CD4-positive, CD25-positive, alpha-beta regulatory T cell (primary cell): ENCODE data around the gene NCOA5. TPM values are rescaled to one million over a fixed set of nuclear protein-coding genes. Genes with fewer than 3 reads are reported as not detected.
"Not testable (repeated sequence)": the region's sequence is repeated elsewhere in the genome, so short reads cannot be mapped to it uniquely, and the experiment has no call there.

Source experiments
- ATAC-seq, 2 donors: fragments of 150-1000 bp; cut with Tn5 transposase; one replicate each; pipeline ENCODE4 v1.10.0; 2021; ENCODE audit warnings: low read depth in 2 of 2, moderate number of reproducible peaks in 2 of 2, moderate library complexity in 1 of 2
- DNase-seq, 3 donors: peaks; one replicate each; pipeline versions ENCODE4 v3.0.0 to v3.0.0-alpha.2; 2012 to 2022; ENCODE audit warnings: mixed read lengths in 1 of 3
- H3K27ac ChIP-seq: one replicate; pipeline ENCODE4 v1.7.0; 2013; ENCODE audit warnings: mild to moderate bottlenecking, low read length; ENCODE audit not compliant: insufficient read depth, poor library complexity, severe bottlenecking
- H3K27me3 ChIP-seq: one replicate; pipeline ENCODE4 v1.7.0; 2013; ENCODE audit warnings: low read length; ENCODE audit not compliant: control insufficient read depth, insufficient read depth
- H3K36me3 ChIP-seq: one replicate; pipeline ENCODE4 v1.7.0; 2013; ENCODE audit warnings: mild to moderate bottlenecking, low read length, moderate library complexity; ENCODE audit not compliant: control insufficient read depth, insufficient read depth
- H3K4me1 ChIP-seq: 2 replicates; pipeline ENCODE4 v1.7.0; 2013; ENCODE audit warnings: mild to moderate bottlenecking, low read length; ENCODE audit not compliant: insufficient read depth, control insufficient read depth, poor library complexity, severe bottlenecking
- H3K4me3 ChIP-seq: one replicate; pipeline ENCODE4 v1.7.0; 2013; ENCODE audit warnings: low read depth, mild to moderate bottlenecking, low read length, moderate library complexity
- H3K9me3 ChIP-seq, 2 experiments: 1 replicate in 1 of 2; 2 replicates in 1 of 2; pipeline ENCODE4 v1.7.0; 2013; ENCODE audit warnings: low read length in 2 of 2, mild to moderate bottlenecking in 1 of 2, moderate library complexity in 1 of 2; ENCODE audit not compliant: control insufficient read depth in 2 of 2
- H3K27ac Mint-ChIP-seq, 3 donors: one replicate each; pipeline ENCODE4 v1.8.0; 2020 to 2022; ENCODE audit warnings: mild to moderate bottlenecking in 3 of 3, mixed read lengths in 3 of 3, moderate library complexity in 2 of 3
- H3K27me3 Mint-ChIP-seq: one replicate; pipeline ENCODE4 v1.8.0; 2022; ENCODE audit warnings: mild to moderate bottlenecking, mixed read lengths
- H3K36me3 Mint-ChIP-seq: one replicate; pipeline ENCODE4 v1.8.0; 2020; ENCODE audit warnings: mixed read lengths
- H3K4me1 Mint-ChIP-seq, 4 donors: one replicate each; pipeline ENCODE4 v1.8.0; 2020 to 2022; ENCODE audit warnings: mixed read lengths in 4 of 4, mild to moderate bottlenecking in 1 of 4
- H3K4me3 Mint-ChIP-seq, 4 donors: one replicate each; pipeline ENCODE4 v1.8.0; 2020 to 2022; ENCODE audit warnings: mild to moderate bottlenecking in 4 of 4, mixed read lengths in 4 of 4, moderate library complexity in 3 of 4
- H3K9me3 Mint-ChIP-seq, 7 donors: one replicate each; pipeline ENCODE4 v1.8.0; 2020 to 2022; ENCODE audit warnings: mixed read lengths in 7 of 7, mild to moderate bottlenecking in 3 of 7, moderate library complexity in 2 of 7
- polyA plus RNA-seq, 4 donors: library from polyadenylated mRNA; unstranded; fragments of 300-500 nt; fragmentation: Illumina TruSeq; gene quantifications; one replicate each; pipeline ENCODE4 v1.2.3, GENCODE V29; 2021
- total RNA-seq: library from RNA; stranded (reverse); gene quantifications from one replicate; pipeline ENCODE4 v1.2.3, GENCODE V29; 2022

NCOA5 gene
- total and polyA plus RNA-seq, 5 donors from 2014 or later: 20.1 to 38.5 (median 31.2) TPM

GRCh38 chr20:46108976-46109375, 19.2 kb upstream of the NCOA5 start:
- peaks cover 0 to 4% of the 10 kb centered on the region in 2 experiments for H3K9me3 ChIP-seq
- DNase-seq: no peak
- H3K4me3 Mint-ChIP-seq: no peak overlapping the region
- peaks cover 0 to 1% (median 0%) of the 10 kb centered on the region in 7 donors for H3K9me3 Mint-ChIP-seq
- H3K4me1 ChIP-seq: no peaks in the 10 kb centered on the region
- H3K27ac ChIP-seq: no peak overlapping the region
- no peak overlapping the region for H3K27ac Mint-ChIP-seq
- no peaks in the 10 kb centered on the region for H3K36me3 ChIP-seq
- ATAC-seq: no peak
- H3K36me3 Mint-ChIP-seq: no peaks in the 10 kb centered on the region
- H3K27me3 Mint-ChIP-seq: peaks cover 65% of the 10 kb centered on the region
- no peaks in the 10 kb centered on the region for H3K4me1 Mint-ChIP-seq
- H3K4me3 ChIP-seq: no peak overlapping the region
- H3K27me3 ChIP-seq: peaks cover 43% of the 10 kb centered on the region

GRCh38 chr20:46108435-46108841, 18.7 kb upstream of the NCOA5 start:
- Histone ChIP-seq H3K27me3 (peaks cover 45% of the 10 kb centered on the region), H3K4me3 (no peak overlapping the region), H3K9me3 (peaks cover 0 to 4% of the 10 kb centered on the region in 2 experiments), H3K36me3 (no peaks in the 10 kb centered on the region), H3K4me1 (no peaks in the 10 kb centered on the region), H3K27ac (no peak overlapping the region)
- Mint-ChIP-seq H3K27ac (no peak overlapping the region), H3K4me1 (no peaks in the 10 kb centered on the region), H3K27me3 (peaks cover 62% of the 10 kb centered on the region), H3K4me3 (no peak overlapping the region), H3K36me3 (no peaks in the 10 kb centered on the region), H3K9me3 (no peaks in the 10 kb centered on the region)
- no peak for DNase-seq
- ATAC-seq: peak; percentile 39 to 57

GRCh38 chr20:46107061-46107460, 17.3 kb upstream of the NCOA5 start:
- no peak for DNase-seq
- H3K9me3 Mint-ChIP-seq: peaks cover 0 to 3% (median 0%) of the 10 kb centered on the region in 7 donors
- H3K27ac ChIP-seq: no peak overlapping the region
- no peaks in the 10 kb centered on the region for H3K36me3 Mint-ChIP-seq
- H3K4me1 Mint-ChIP-seq: no peaks in the 10 kb centered on the region
- peaks cover 49% of the 10 kb centered on the region for H3K27me3 ChIP-seq
- H3K27me3 Mint-ChIP-seq: peaks cover 65% of the 10 kb centered on the region
- H3K9me3 ChIP-seq: peaks cover 0 to 4% of the 10 kb centered on the region in 2 experiments
- no peaks in the 10 kb centered on the region for H3K4me1 ChIP-seq
- no peak overlapping the region for H3K27ac Mint-ChIP-seq
- no peak overlapping the region for H3K4me3 Mint-ChIP-seq
- H3K36me3 ChIP-seq: no peaks in the 10 kb centered on the region
- no peak for ATAC-seq
- H3K4me3 ChIP-seq: no peak overlapping the region

- no peaks in the 10 kb centered on the region for H3K36me3 ChIP-seq
- peaks cover 0 to 3% (median 0%) of the 10 kb centered on the region in 7 donors for H3K9me3 Mint-ChIP-seq
- H3K4me3 ChIP-seq: no peak overlapping the region
- ATAC-seq: no peak
- peaks cover 62% of the 10 kb centered on the region for H3K27me3 Mint-ChIP-seq
- no peaks in the 10 kb centered on the region for H3K4me1 Mint-ChIP-seq
- no peak overlapping the region for H3K4me3 Mint-ChIP-seq
- peaks cover 48% of the 10 kb centered on the region for H3K27me3 ChIP-seq
- peaks cover 0 to 6% of the 10 kb centered on the region in 2 experiments for H3K9me3 ChIP-seq
- H3K27ac ChIP-seq: no peak overlapping the region
- no peaks in the 10 kb centered on the region for H3K4me1 ChIP-seq
- peaks cover 3% of the 10 kb centered on the region for H3K36me3 Mint-ChIP-seq
- DNase-seq: no peak
- no peak overlapping the region for H3K27ac Mint-ChIP-seq
Measured at GRCh38 chr20:46104262-46104661, 14.5 kb upstream of the NCOA5 start.

- DNase-seq (no peak), ATAC-seq (no peak)
- peaks cover 0 to 6% of the 10 kb centered on the region in 2 experiments for H3K9me3 ChIP-seq
- H3K27ac Mint-ChIP-seq: no peak overlapping the region
- no peaks in the 10 kb centered on the region for H3K4me1 Mint-ChIP-seq
- peaks cover 0 to 3% (median 0%) of the 10 kb centered on the region in 7 donors for H3K9me3 Mint-ChIP-seq
- peaks cover 3% of the 10 kb centered on the region for H3K36me3 Mint-ChIP-seq
- H3K27ac ChIP-seq: no peak overlapping the region
- H3K4me1 ChIP-seq: no peaks in the 10 kb centered on the region
- H3K27me3 ChIP-seq: peaks cover 51% of the 10 kb centered on the region
- H3K36me3 ChIP-seq: no peaks in the 10 kb centered on the region
- H3K4me3 ChIP-seq: no peak overlapping the region
- H3K4me3 Mint-ChIP-seq: no peak overlapping the region
- peaks cover 65% of the 10 kb centered on the region for H3K27me3 Mint-ChIP-seq
Measured at GRCh38 chr20:46102940-46103339, 13.2 kb upstream of the NCOA5 start.

GRCh38 chr20:46101957-46102356, 12.2 kb upstream of the NCOA5 start:
- Histone ChIP-seq H3K4me3 (no peak overlapping the region), H3K27me3 (peaks cover 45% of the 10 kb centered on the region), H3K36me3 (no peaks in the 10 kb centered on the region), H3K9me3 (peaks cover 0 to 6% of the 10 kb centered on the region in 2 experiments), H3K4me1 (no peaks in the 10 kb centered on the region), H3K27ac (no peak overlapping the region)
- Mint-ChIP-seq H3K36me3 (peaks cover 3% of the 10 kb centered on the region), H3K4me1 (no peaks in the 10 kb centered on the region), H3K9me3 (peaks cover 0 to 3% (median 0%) of the 10 kb centered on the region in 7 donors), H3K4me3 (no peak overlapping the region), H3K27ac (no peak overlapping the region), H3K27me3 (peaks cover 66% of the 10 kb centered on the region)
- no peak for ATAC-seq
- DNase-seq: no peak

- peaks cover 0 to 3% (median 0%) of the 10 kb centered on the region in 7 donors for H3K9me3 Mint-ChIP-seq
- H3K27me3 Mint-ChIP-seq: peaks cover 60% of the 10 kb centered on the region
- no peak overlapping the region for H3K4me3 Mint-ChIP-seq
- no peak overlapping the region for H3K4me3 ChIP-seq
- peaks cover 3% of the 10 kb centered on the region for H3K36me3 Mint-ChIP-seq
- H3K27me3 ChIP-seq: peaks cover 40% of the 10 kb centered on the region
- H3K9me3 ChIP-seq: peaks cover 0 to 6% of the 10 kb centered on the region in 2 experiments
- no peaks in the 10 kb centered on the region for H3K4me1 ChIP-seq
- no peaks in the 10 kb centered on the region for H3K36me3 ChIP-seq
- H3K27ac Mint-ChIP-seq: no peak overlapping the region
- H3K27ac ChIP-seq: no peak overlapping the region
- H3K4me1 Mint-ChIP-seq: no peaks in the 10 kb centered on the region
- ATAC-seq (no peak), DNase-seq (no peak)
Measured at GRCh38 chr20:46100988-46101387, 11.2 kb upstream of the NCOA5 start.

GRCh38 chr20:46100444-46100843, 10.7 kb upstream of the NCOA5 start:
- peaks cover 56% of the 10 kb centered on the region for H3K27me3 Mint-ChIP-seq
- not testable (repeated sequence) for H3K9me3 ChIP-seq, H3K36me3 ChIP-seq, H3K4me1 Mint-ChIP-seq, H3K4me3 ChIP-seq, H3K27ac ChIP-seq, DNase-seq, H3K4me3 Mint-ChIP-seq, H3K27ac Mint-ChIP-seq, ATAC-seq, H3K4me1 ChIP-seq, H3K36me3 Mint-ChIP-seq, H3K9me3 Mint-ChIP-seq
- H3K27me3 ChIP-seq: peaks cover 39% of the 10 kb centered on the region
